WTC11 (cell line): ENCODE results near the gene DMXL1.

Experiments
- CREM ChIP-seq: sonication (generic); formaldehyde crosslinking; IDR thresholded peaks from 2 replicates; pipeline ENCODE4 v1.8.1; 2022; ENCODE audit warnings: mild to moderate bottlenecking, missing genetic modification reagents, moderate library complexity
- CTCF ChIP-seq: fragments of 200-600 bp; IDR thresholded peaks from 2 replicates; pipeline ENCODE4 v1.8.0; 2022; ENCODE audit warnings: antibody characterized with exemption
- FOXP1 ChIP-seq: sonication (generic); formaldehyde crosslinking; IDR thresholded peaks from 2 replicates; pipeline ENCODE4 v1.8.0; 2022; ENCODE audit warnings: missing genetic modification reagents, mild to moderate bottlenecking, moderate library complexity, borderline replicate concordance
- FOXP4 ChIP-seq: sonication (generic); formaldehyde crosslinking; IDR thresholded peaks from 2 replicates; pipeline ENCODE4 v1.8.0; 2022; ENCODE audit warnings: mild to moderate bottlenecking, missing genetic modification reagents
- MAX ChIP-seq: sonication (generic); formaldehyde crosslinking; IDR thresholded peaks from 2 replicates; pipeline ENCODE4 v1.8.0; 2022; ENCODE audit warnings: mild to moderate bottlenecking, missing genetic modification reagents
- RELA ChIP-seq: sonication (generic); formaldehyde crosslinking; IDR thresholded peaks from 2 replicates; pipeline ENCODE4 v1.8.1; 2022; ENCODE audit warnings: missing genetic modification reagents, mild to moderate bottlenecking, borderline replicate concordance
- SMAD3 ChIP-seq: sonication (generic); formaldehyde crosslinking; IDR thresholded peaks from 2 replicates; pipeline ENCODE4 v1.8.0; 2022; ENCODE audit warnings: missing genetic modification reagents, mild to moderate bottlenecking, borderline replicate concordance
- SMAD4 ChIP-seq: sonication (generic); formaldehyde crosslinking; IDR thresholded peaks from 2 replicates; pipeline ENCODE4 v1.8.0; 2022; ENCODE audit warnings: mild to moderate bottlenecking, missing genetic modification reagents
- USF2 ChIP-seq: sonication (generic); formaldehyde crosslinking; IDR thresholded peaks from 2 replicates; pipeline ENCODE4 v1.8.1; 2023; ENCODE audit warnings: mild to moderate bottlenecking, missing genetic modification reagents, moderate library complexity
- ZNF121 ChIP-seq: sonication (generic); formaldehyde crosslinking; IDR thresholded peaks from 2 replicates; pipeline ENCODE4 v1.8.0; 2023; ENCODE audit warnings: missing genetic modification reagents
- TF ChIP-seq, protein P1 (sequence below): sonication (generic); formaldehyde crosslinking; IDR thresholded peaks from 2 replicates; pipeline ENCODE4 v1.8.0; 2022; ENCODE audit warnings: mild to moderate bottlenecking, missing genetic modification reagents
- TF ChIP-seq, protein P2 (sequence below): sonication (generic); formaldehyde crosslinking; IDR thresholded peaks from 2 replicates; pipeline ENCODE4 v1.8.1; 2022; ENCODE audit warnings: low read depth, mild to moderate bottlenecking, moderate library complexity, missing genetic modification reagents, borderline replicate concordance

- TF ChIP-seq FOXP4 (CRISPR knock-in tag) (no peak), CTCF (no peak), CREM (CRISPR knock-in tag) (no peak), SMAD4 (CRISPR knock-in tag) (no peak), ZNF121 (CRISPR knock-in tag) (no peak), MAX (CRISPR knock-in tag) (no peak), FOXP1 (no peak), RELA (no peak), SMAD3 (CRISPR knock-in tag) (no peak), USF2 (CRISPR knock-in tag) (no peak)
- TF ChIP-seq, protein P1, sequence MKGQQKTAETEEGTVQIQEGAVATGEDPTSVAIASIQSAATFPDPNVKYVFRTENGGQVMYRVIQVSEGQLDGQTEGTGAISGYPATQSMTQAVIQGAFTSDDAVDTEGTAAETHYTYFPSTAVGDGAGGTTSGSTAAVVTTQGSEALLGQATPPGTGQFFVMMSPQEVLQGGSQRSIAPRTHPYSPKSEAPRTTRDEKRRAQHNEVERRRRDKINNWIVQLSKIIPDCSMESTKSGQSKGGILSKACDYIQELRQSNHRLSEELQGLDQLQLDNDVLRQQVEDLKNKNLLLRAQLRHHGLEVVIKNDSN (CRISPR knock-in tag) = no peak
- TF ChIP-seq, protein P2, sequence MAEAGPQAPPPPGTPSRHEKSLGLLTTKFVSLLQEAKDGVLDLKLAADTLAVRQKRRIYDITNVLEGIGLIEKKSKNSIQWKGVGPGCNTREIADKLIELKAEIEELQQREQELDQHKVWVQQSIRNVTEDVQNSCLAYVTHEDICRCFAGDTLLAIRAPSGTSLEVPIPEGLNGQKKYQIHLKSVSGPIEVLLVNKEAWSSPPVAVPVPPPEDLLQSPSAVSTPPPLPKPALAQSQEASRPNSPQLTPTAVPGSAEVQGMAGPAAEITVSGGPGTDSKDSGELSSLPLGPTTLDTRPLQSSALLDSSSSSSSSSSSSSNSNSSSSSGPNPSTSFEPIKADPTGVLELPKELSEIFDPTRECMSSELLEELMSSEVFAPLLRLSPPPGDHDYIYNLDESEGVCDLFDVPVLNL (CRISPR knock-in tag) = no peak
These were observed 146.3 kb downstream of the DMXL1 start for GRCh38 chr5:119217183-119217582.
